Subcutaneous adipose tissue (tissue), 4 donors: ENCODE data around the gene LAD1. TPM values are rescaled to one million over a fixed set of nuclear protein-coding genes. Genes with fewer than 3 reads are reported as not detected.

Source experiments
- total RNA-seq, 4 donors: library from RNA; depleted of rRNA; stranded (reverse); fragments of >200 nt; gene quantifications; one replicate each; pipeline ENCODE4 v1.1.0, GENCODE V29; 2016
- TF ChIP-seq, protein P1 (sequence below): fragments of 450-650 bp; IDR thresholded peaks from one replicate; pipeline ENCODE4 v1.5.1; 2016; ENCODE audit warnings: low read depth, mild to moderate bottlenecking, control low read depth, antibody characterized with exemption, moderate library complexity

The LAD1 gene
- total RNA-seq, 4 donors from 2014 or later, result 0.75 TPM; not detected in 3

DNA sequence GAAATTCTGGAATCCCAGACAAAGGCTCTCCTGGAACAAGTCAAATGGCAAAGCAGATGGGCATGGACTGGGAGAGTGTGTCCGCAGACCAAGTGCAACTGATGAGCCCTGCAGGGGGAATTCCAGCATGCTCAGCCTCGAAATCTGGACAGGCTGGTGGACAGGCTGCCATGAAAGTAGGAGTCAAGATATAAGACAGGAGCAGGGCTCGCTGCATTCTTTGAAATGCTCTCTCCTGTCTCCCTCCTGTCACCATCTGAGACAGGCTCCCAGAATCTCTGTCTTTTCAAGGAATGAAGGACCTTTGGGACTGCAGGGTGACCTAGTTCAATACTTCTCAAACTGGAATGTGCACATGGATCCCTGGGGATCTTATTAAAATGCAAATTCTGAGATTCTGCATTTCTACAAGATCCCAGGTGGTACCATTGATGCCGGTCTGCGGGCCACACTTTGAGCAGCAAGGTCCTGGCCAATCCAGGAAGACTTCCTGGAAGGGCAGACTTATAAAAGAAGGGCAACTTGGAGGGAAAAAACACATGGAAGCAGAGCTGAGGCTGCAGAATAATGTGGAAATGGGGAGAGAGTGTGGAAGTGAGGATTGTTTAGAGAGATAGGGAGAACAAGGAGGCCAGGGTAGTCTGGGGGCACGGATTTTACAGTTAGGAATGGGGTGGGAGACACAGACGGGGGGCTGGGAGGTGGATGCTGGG, 51.5 kb downstream of the LAD1 start:
- TF ChIP-seq, protein P1, sequence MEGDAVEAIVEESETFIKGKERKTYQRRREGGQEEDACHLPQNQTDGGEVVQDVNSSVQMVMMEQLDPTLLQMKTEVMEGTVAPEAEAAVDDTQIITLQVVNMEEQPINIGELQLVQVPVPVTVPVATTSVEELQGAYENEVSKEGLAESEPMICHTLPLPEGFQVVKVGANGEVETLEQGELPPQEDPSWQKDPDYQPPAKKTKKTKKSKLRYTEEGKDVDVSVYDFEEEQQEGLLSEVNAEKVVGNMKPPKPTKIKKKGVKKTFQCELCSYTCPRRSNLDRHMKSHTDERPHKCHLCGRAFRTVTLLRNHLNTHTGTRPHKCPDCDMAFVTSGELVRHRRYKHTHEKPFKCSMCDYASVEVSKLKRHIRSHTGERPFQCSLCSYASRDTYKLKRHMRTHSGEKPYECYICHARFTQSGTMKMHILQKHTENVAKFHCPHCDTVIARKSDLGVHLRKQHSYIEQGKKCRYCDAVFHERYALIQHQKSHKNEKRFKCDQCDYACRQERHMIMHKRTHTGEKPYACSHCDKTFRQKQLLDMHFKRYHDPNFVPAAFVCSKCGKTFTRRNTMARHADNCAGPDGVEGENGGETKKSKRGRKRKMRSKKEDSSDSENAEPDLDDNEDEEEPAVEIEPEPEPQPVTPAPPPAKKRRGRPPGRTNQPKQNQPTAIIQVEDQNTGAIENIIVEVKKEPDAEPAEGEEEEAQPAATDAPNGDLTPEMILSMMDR, result no peak

DNA sequence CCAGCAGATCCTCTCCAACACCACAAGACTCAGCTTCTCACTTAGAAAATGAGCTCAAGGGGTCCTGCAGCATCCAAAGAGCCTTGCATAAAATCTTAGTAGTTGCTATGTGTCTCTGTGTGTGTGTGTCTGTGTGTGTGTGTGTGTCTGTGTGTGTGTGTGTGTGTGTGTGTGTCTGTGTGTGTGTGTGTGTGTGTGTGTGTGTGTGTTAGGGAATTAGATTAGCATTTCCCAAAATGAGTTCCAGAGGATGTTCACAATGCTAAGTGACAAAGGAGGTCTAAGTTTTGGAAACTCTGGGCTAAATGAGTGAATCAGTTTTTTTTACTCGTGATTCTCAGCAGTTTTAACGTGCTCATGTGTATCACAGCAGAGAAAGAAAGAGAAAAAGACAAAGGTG, 52.1 kb downstream of the LAD1 start:
- TF ChIP-seq, protein P1, result no peak

- TF ChIP-seq, protein P1, result no peak
Measured at GRCh38 chr1:201346337-201346939, 52.7 kb downstream of the LAD1 start.

DNA sequence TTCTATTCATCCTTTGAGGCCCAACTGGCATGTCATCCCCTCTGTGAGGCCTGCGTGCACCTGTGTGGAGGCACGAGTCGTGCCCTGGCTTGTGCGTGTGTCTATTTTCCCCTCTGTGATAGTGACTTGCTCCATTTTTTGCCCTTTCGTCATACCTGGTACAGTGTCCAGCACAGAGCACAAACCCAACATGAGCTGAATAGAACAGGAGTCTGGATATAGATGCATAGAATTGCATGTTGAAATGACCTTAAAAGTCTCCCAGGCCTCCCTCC, 54.1 kb downstream of the LAD1 start:
- TF ChIP-seq, protein P1, result no peak

DNA sequence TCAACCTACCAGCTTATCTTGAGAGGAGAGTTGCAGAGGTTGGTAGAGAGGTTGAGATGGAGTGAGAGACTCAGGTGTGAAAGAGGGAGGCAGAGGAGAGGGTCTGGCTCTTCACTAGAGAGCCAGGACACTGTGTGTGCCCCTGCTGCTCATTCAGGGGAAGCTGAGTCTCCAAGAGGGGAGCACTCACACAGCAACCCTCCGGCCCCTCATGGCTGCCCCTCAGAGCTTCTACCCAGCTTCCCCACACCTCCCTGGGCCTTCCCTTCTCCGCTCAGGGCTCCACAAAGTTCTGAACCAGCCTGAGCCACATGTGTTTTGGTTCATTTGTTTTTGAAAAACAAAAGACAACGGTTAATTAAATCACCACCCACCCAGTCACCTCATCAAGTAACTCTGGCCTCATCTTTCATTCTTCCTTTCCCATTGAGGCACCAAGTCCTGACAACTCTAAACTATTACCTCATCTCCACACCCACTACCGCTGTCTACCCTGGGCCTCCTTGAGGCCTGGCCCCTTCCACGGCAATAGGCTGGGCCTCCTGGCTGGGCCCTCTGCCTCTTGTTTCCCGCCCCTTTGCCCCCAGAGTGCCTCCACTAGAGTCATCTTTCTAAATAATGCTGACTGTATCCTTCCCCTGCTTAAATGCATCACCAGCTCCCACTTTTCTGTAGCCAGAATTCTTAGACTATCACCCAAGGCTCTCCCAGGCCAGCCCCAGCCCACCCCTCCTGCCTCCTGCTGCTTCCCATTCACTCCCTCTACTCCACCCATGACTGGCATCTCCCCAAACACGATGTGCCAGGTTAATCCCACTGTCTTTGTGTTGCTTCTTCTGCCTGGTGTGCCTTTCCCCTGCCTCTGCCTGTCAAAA, 54.7 kb downstream of the LAD1 start:
- TF ChIP-seq, protein P1, result no peak

DNA sequence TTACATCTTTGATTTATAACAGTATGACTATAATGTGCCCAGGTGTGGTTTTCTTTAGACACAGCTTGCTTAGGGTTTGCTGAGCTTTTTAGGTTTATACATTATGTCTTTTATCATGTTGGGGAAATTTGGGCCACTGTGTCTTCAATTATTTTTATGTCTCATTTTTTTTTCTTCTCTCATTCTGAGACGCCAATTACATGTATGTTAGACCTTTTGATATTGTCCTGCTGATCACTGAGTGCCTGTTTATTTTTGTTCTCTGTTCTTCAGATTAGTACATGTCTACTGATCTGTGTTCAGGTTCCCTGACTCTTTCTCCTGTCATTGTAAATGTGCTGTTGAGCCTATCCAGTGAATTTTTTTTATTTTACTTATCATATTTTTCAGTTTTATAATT, 57.7 kb downstream of the LAD1 start:
- TF ChIP-seq, protein P1, result no peak
